Duodenal mucosa (tissue), 2 donors: ENCODE data around the gene TRIM28.

Source experiments
- H3K27ac ChIP-seq: one replicate; pipeline ENCODE4 v1.7.0; 2013; ENCODE audit warnings: low read depth, low read length
- H3K27me3 ChIP-seq, 2 donors: one replicate each; pipeline ENCODE4 v1.7.0; 2013; ENCODE audit warnings: low read length in 2 of 2, control low read depth in 1 of 2; ENCODE audit not compliant: insufficient read depth in 2 of 2, control insufficient read depth in 1 of 2
- H3K36me3 ChIP-seq, 2 donors: one replicate each; pipeline ENCODE4 v1.7.0; 2013; ENCODE audit warnings: low read length in 2 of 2, control low read depth in 1 of 2; ENCODE audit not compliant: insufficient read depth in 2 of 2, control insufficient read depth in 1 of 2
- H3K4me1 ChIP-seq, 2 donors: one replicate each; pipeline ENCODE4 v1.7.0; 2013; ENCODE audit warnings: low read length in 2 of 2, control low read depth in 1 of 2; ENCODE audit not compliant: insufficient read depth in 2 of 2, control insufficient read depth in 1 of 2
- H3K4me3 ChIP-seq, 2 donors: one replicate each; pipeline ENCODE4 v1.7.0; 2013; ENCODE audit warnings: low read length in 2 of 2, low read depth in 1 of 2
- H3K9ac ChIP-seq, 2 donors: one replicate each; pipeline ENCODE4 v1.7.0; 2013; ENCODE audit warnings: low read length in 2 of 2, low read depth in 1 of 2
- H3K9me3 ChIP-seq, 2 donors: one replicate each; pipeline ENCODE4 v1.7.0; 2013; ENCODE audit warnings: low read length in 2 of 2, control low read depth in 1 of 2; ENCODE audit not compliant: control insufficient read depth in 1 of 2

TRIM28 gene

GRCh38 chr19:58561373-58562121, 17.7 kb downstream of the TRIM28 start:
- peak overlapping the region; percentile 64 to 68 for H3K4me3 ChIP-seq
- H3K4me1 ChIP-seq, result peaks cover 42 to 46% of the 10 kb centered on the region in 2 donors
- H3K9me3 ChIP-seq, result no peaks in the 10 kb centered on the region
- peaks cover 3 to 4% of the 10 kb centered on the region in 2 donors for H3K36me3 ChIP-seq
- H3K27ac ChIP-seq, result no peak overlapping the region
- no peaks in the 10 kb centered on the region for H3K27me3 ChIP-seq
- peak overlapping the region; percentile 39 to 65 for H3K9ac ChIP-seq

DNA sequence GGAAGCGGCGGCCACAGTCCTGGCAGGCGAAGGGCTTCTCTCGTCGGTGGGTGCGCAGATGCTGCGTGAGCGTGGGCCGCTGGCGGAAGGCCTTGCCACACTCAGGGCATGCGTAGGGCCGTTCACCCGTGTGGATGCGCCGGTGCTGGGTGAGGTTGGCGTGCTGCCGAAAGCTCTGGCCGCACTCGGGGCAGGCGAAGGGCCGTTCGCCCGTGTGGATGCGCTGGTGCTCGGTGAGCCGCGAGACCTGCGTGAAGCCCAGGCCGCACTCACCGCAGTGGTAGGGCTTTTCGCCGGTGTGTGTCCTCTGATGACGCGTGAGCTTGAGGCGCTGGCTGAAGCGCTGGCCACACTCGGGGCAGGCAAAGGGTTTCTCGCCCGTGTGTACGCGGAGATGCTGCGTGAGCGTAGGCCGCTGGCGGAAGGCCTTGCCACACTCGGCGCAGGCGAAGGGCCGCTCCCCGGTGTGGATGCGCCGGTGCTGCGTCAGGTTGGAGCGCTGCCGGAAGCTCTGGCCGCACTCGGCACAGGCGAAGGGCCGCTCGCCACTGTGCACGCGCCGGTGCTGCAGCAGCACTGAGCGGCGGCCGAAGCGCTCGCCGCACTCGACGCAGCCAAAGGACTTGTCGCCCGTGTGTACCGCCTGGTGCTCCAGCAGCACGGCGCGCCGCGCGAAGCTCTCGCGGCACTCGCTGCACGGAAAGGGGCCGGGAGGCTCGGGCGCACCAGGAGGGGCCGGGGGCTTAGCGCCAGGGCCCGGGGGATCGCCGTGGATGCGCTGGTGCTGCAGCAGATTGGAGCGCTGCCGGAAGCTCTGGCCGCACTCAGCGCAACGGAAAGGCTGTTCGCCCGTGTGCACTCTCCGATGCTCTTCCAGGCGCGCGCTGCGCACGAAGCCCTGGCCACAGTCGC, 18.5 kb downstream of the TRIM28 start:
- Histone ChIP-seq H3K27me3 (no peaks in the 10 kb centered on the region), H3K36me3 (peaks cover 0 to 2% of the 10 kb centered on the region in 2 donors), H3K4me1 (peaks cover 34 to 37% of the 10 kb centered on the region in 2 donors), H3K4me3 (peak overlapping the region; percentile 64 to 68), H3K9me3 (no peaks in the 10 kb centered on the region), H3K27ac (no peak overlapping the region), H3K9ac (peak overlapping the region; percentile 39 to 65)

- Histone ChIP-seq H3K4me1 (peaks cover 29 to 34% of the 10 kb centered on the region in 2 donors), H3K4me3 (peak overlapping the region; percentile 64 to 68), H3K36me3 (peaks cover 0 to 4% of the 10 kb centered on the region in 2 donors), H3K27me3 (no peaks in the 10 kb centered on the region), H3K9me3 (no peaks in the 10 kb centered on the region), H3K9ac (peak overlapping the region; percentile 26 to 65), H3K27ac (no peak overlapping the region)
These were observed 19.2 kb downstream of the TRIM28 start for GRCh38 chr19:58563034-58563573.

GRCh38 chr19:58563823-58564222, 20.0 kb downstream of the TRIM28 start:
- H3K27ac ChIP-seq, result no peak overlapping the region
- no peaks in the 10 kb centered on the region for H3K27me3 ChIP-seq
- no peaks in the 10 kb centered on the region for H3K9me3 ChIP-seq
- H3K36me3 ChIP-seq, result peaks cover 3 to 9% of the 10 kb centered on the region in 2 donors
- H3K4me1 ChIP-seq, result peaks cover 29 to 34% of the 10 kb centered on the region in 2 donors
- no peak overlapping the region for H3K4me3 ChIP-seq
- no peak overlapping the region for H3K9ac ChIP-seq

- Histone ChIP-seq H3K9me3 (no peaks in the 10 kb centered on the region), H3K9ac (no peak overlapping the region), H3K4me3 (no peak overlapping the region), H3K36me3 (peaks cover 12 to 31% of the 10 kb centered on the region in 2 donors), H3K27ac (no peak overlapping the region), H3K27me3 (no peaks in the 10 kb centered on the region), H3K4me1 (peaks cover 17 to 20% of the 10 kb centered on the region in 2 donors)
These were observed 23.1 kb downstream of the TRIM28 start for GRCh38 chr19:58566989-58567388.

GRCh38 chr19:58568453-58569130, 24.7 kb downstream of the TRIM28 start:
- Histone ChIP-seq H3K4me3 (no peak overlapping the region), H3K9me3 (no peaks in the 10 kb centered on the region), H3K27me3 (no peaks in the 10 kb centered on the region), H3K27ac (no peak overlapping the region), H3K4me1 (peaks cover 5 to 10% of the 10 kb centered on the region in 2 donors), H3K36me3 (peaks cover 12 to 31% of the 10 kb centered on the region in 2 donors), H3K9ac (no peak overlapping the region)

DNA sequence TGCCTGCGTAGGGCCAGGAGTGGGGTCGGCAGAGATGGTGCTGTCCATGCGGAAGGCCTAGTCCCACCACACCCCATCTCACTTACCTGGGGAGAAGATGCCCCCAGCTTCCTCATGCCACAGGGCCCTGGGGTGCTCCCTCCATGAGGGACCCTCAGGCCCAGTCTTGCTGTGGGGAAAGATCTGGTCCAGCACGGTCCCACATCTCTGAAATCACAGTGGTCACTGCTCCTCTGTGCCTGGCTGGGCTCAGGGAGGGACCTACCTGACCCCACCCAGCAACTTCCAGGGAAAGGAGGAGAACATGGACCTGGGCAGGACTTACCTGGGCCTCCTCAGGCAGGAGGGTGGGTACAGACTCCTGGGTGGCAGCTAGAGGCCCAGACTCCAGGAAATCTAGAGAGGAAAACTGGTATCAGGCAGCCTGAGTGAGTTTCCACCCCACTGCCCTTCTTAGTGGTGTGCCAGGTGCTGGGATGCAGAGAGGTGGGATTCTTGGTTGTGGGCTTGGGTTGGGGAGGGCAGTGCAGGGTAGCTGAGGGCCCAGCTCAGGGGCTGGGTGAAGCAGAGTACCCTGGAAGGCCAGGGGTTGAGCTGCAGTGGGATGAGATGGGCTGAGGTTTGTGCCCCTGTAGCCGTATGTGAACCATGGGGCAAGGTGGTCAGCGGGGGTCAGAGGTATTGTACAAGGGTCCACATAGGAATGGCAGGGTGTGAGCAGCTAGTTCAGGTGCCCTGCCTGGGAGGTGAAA, 25.5 kb downstream of the TRIM28 start:
- H3K9ac ChIP-seq, result no peak overlapping the region
- no peak overlapping the region for H3K4me3 ChIP-seq
- peaks cover 12 to 31% of the 10 kb centered on the region in 2 donors for H3K36me3 ChIP-seq
- no peaks in the 10 kb centered on the region for H3K9me3 ChIP-seq
- H3K4me1 ChIP-seq, result peaks cover 12 to 13% of the 10 kb centered on the region in 2 donors
- no peaks in the 10 kb centered on the region for H3K27me3 ChIP-seq
- no peak overlapping the region for H3K27ac ChIP-seq

DNA sequence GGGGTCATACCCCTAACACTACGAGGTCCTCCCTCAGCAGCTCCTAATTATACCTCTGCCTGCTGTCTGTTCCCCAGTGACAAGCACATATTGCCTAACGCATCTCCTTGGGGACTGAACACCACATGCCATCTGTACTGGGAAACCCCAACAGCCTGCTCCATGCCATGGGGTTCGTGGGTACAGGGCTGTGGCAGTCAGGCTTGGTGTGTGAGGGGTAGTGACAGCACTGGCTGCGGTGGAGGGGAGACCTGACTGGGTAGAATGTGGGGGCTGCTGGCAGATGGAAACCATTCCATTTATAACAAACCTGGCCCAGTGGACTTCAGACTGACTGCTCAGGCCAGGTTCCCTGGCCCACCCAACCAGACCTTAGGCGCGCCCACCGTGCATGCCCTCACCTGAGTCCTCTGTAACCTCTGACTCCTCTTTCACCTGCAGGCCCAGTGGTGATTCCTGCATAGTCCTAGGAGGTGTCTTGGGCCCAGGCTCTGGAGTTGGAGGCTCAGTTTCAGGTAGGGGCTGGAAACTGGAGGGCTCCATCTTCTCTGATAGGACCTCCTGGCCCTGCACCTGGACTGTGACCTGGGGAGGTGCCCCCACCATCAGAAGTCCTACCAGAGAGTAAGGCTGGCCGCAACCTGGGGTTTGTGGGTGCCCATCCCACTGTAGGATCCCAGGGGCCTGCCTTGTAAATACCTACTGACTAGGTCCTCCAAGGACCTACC, 26.2 kb downstream of the TRIM28 start:
- no peaks in the 10 kb centered on the region for H3K9me3 ChIP-seq
- H3K4me3 ChIP-seq, result no peak overlapping the region
- H3K9ac ChIP-seq, result no peak overlapping the region
- H3K4me1 ChIP-seq, result peaks cover 13 to 14% of the 10 kb centered on the region in 2 donors
- peaks cover 12 to 31% of the 10 kb centered on the region in 2 donors for H3K36me3 ChIP-seq
- H3K27ac ChIP-seq, result no peak overlapping the region
- H3K27me3 ChIP-seq, result no peaks in the 10 kb centered on the region
